Nucleus accumbens (tissue), 56 donors: ENCODE data around the gene TSPEAR.

Experiments
- DNase-seq, 56 donors: peaks; one replicate each; lab custom pipeline; 2025; lab: John Stamatoyannopoulos, UW

Gene TSPEAR

DNA sequence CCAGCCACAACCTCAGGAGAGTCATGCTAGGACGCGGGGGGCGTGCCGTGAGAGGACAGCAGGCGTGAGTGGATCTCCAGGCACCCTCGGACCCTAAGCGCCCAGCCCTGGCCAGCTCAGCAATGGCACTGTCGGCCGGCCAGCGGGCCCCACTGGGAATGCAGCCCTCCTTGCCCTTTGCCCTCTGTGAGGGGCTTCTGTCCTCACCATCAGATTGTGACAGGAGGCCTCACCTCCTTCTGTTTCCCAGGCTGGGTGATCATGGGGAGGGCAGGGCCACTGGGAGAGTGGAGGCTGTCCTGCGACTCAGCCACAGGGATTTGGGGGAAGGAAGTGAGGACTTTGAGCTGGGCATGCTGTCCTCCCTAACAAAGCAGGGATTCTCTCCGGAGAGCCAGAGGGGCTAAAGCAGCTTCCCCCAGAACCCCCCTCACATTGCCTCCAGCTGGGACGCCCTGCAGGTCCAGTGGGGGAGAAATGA, 262.7 kb downstream of the TSPEAR start:
- DNase-seq, result no peak
